Measurements from ENCODE around the gene FBXO31. TPM values are rescaled to one million over a fixed set of nuclear protein-coding genes. Genes with fewer than 3 reads are reported as not detected.

Gene FBXO31
- total and polyA plus RNA-seq, 2 of the 13 experiments (the other 11 are each of a cell fraction or from before 2014, with no cell fraction given), result 92.4 to 101 TPM

DNA sequence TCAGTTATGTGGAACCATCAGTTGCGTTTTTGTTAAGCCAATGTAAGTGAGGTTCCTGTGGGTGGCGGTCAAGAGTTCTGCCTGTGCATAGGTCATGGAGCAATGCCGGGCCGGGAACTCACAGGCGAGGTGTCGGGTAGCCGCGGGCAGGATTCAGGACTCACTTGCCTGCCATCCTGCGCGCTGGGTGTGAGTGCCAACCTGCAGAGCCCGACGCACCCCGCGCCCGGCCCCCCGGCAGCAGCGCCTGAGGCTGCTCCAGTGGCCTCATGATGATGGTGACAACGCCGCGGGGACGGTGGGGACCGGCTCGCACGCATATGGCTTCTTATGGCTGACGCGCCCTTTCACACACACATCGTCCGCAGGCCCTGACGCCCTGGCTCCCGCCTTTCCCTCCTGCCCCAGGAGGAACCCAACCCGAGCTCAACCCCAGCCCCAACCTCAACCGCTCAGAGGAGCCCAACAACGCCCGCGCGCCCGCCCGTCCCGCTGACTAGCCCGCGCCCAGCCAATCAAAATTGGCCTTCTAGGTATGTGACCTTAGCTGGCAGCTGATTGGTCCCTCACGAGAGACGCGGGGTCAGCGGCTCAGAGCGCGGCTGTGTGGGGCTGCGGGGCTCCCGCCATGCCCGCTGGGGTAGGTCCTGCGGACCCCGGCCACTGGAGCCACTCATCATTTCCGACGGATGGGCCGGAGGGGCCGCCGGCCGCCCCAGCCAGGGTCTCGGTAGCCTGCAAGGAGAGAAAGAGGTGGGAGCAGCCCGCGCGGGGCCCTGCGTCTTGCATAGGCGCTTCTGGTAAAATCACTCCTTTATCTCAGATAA is 66.4 kb downstream of the FBXO31 start, which contains the start of gene C16orf95 (continued):
- TF ChIP-seq, protein P1, sequence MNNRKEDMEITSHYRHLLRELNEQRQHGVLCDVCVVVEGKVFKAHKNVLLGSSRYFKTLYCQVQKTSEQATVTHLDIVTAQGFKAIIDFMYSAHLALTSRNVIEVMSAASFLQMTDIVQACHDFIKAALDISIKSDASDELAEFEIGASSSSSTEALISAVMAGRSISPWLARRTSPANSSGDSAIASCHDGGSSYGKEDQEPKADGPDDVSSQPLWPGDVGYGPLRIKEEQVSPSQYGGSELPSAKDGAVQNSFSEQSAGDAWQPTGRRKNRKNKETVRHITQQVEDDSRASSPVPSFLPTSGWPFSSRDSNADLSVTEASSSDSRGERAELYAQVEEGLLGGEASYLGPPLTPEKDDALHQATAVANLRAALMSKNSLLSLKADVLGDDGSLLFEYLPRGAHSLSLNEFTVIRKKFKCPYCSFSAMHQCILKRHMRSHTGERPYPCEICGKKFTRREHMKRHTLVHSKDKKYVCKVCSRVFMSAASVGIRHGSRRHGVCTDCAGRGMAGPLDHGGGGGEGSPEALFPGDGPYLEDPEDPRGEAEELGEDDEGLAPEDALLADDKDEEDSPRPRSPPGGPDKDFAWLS (CRISPR knock-in tag; IDR thresholded peaks at IDR 0.05; ENCODE audit: borderline replicate concordance), result no peak
- TF ChIP-seq EEA1 (CRISPR knock-in tag; IDR thresholded peaks at IDR 0.05; ENCODE audit: borderline replicate concordance) (peak; percentile 34; the same call in 1 of the 2 replicates), DMAP1 (CRISPR knock-in tag; IDR thresholded peaks at IDR 0.05) (peak; percentile 94), SP2 (CRISPR knock-in tag; IDR thresholded peaks at IDR 0.05) (0 out of 2 replicates have a peak, but pooled peaks have one; percentile 2), TBX2 (CRISPR knock-in tag; IDR thresholded peaks at IDR 0.05; ENCODE audit: borderline replicate concordance) (peak; percentile 90), RFX5 (IDR thresholded peaks at IDR 0.05; ENCODE audit: low read depth, low read length) (peak; percentile 43; the same call in 1 of the 2 replicates), PAX8 (CRISPR knock-in tag; IDR thresholded peaks at IDR 0.05; ENCODE audit: borderline replicate concordance) (peak; percentile 84; the same call in 1 of the 2 replicates), ZNF292 (CRISPR knock-in tag; IDR thresholded peaks at IDR 0.05; ENCODE audit: borderline replicate concordance, low read depth) (peak; percentile 73), KLF15 (CRISPR knock-in tag; IDR thresholded peaks at IDR 0.05; ENCODE audit: borderline replicate concordance) (no peak), KLF6 (CRISPR knock-in tag; IDR thresholded peaks at IDR 0.05) (no peak), SNRNP70 (IDR thresholded peaks at IDR 0.05; ENCODE audit: low read depth, low read length) (no peak), ZFP36L1 (CRISPR knock-in tag; IDR thresholded peaks at IDR 0.05) (no peak; the same call in 1 of the 2 replicates), KMT2B (CRISPR knock-in tag; IDR thresholded peaks at IDR 0.05) (0 out of 2 replicates have a peak, but pooled peaks have one; percentile 64), ZNF431 (CRISPR knock-in tag; IDR thresholded peaks at IDR 0.05; ENCODE audit: borderline replicate concordance, low read depth) (no peak; the same call in 1 of the 2 replicates), HNRNPL (IDR thresholded peaks at IDR 0.05; ENCODE audit: low read depth, low read length) (peak; percentile 88), ARNT2 (CRISPR knock-in tag; IDR thresholded peaks at IDR 0.05; ENCODE audit: low read depth) (peak; percentile 88)
- TF ChIP-seq, protein P2, sequence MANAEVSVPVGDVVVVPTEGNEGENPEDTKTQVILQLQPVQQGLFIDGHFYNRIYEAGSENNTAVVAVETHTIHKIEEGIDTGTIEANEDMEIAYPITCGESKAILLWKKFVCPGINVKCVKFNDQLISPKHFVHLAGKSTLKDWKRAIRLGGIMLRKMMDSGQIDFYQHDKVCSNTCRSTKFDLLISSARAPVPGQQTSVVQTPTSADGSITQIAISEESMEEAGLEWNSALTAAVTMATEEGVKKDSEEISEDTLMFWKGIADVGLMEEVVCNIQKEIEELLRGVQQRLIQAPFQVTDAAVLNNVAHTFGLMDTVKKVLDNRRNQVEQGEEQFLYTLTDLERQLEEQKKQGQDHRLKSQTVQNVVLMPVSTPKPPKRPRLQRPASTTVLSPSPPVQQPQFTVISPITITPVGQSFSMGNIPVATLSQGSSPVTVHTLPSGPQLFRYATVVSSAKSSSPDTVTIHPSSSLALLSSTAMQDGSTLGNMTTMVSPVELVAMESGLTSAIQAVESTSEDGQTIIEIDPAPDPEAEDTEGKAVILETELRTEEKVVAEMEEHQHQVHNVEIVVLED (CRISPR knock-in tag; IDR thresholded peaks at IDR 0.05; ENCODE audit: borderline replicate concordance), result peak; percentile 89
- TF ChIP-seq, protein P3, sequence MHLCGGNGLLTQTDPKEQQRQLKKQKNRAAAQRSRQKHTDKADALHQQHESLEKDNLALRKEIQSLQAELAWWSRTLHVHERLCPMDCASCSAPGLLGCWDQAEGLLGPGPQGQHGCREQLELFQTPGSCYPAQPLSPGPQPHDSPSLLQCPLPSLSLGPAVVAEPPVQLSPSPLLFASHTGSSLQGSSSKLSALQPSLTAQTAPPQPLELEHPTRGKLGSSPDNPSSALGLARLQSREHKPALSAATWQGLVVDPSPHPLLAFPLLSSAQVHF (CRISPR knock-in tag; IDR thresholded peaks at IDR 0.05), result no peak
- TF ChIP-seq, protein P4, sequence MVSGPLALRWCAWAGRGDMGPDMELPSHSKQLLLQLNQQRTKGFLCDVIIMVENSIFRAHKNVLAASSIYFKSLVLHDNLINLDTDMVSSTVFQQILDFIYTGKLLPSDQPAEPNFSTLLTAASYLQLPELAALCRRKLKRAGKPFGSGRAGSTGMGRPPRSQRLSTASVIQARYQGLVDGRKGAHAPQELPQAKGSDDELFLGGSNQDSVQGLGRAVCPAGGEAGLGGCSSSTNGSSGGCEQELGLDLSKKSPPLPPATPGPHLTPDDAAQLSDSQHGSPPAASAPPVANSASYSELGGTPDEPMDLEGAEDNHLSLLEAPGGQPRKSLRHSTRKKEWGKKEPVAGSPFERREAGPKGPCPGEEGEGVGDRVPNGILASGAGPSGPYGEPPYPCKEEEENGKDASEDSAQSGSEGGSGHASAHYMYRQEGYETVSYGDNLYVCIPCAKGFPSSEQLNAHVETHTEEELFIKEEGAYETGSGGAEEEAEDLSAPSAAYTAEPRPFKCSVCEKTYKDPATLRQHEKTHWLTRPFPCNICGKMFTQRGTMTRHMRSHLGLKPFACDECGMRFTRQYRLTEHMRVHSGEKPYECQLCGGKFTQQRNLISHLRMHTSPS (CRISPR knock-in tag; IDR thresholded peaks at IDR 0.05; ENCODE audit: low read depth), result peak; percentile 83; the same call in 1 of the 2 replicates
- TF ChIP-seq, protein P5, sequence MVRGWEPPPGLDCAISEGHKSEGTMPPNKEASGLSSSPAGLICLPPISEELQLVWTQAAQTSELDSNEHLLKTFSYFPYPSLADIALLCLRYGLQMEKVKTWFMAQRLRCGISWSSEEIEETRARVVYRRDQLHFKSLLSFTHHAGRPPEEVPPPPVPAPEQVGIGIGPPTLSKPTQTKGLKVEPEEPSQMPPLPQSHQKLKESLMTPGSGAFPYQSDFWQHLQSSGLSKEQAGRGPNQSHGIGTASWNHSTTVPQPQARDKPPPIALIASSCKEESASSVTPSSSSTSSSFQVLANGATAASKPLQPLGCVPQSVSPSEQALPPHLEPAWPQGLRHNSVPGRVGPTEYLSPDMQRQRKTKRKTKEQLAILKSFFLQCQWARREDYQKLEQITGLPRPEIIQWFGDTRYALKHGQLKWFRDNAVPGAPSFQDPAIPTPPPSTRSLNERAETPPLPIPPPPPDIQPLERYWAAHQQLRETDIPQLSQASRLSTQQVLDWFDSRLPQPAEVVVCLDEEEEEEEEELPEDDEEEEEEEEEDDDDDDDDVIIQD (CRISPR knock-in tag; IDR thresholded peaks at IDR 0.05; ENCODE audit: low read depth), result peak; percentile 56; the same call in 1 of the 2 replicates

All from HepG2 (cell line).